OCI-M2 (cell line): ENCODE data around the gene MTA3.
"Not testable (repeated sequence)": the region's sequence is repeated elsewhere in the genome, so short reads cannot be mapped to it uniquely, and the experiment has no call there.

Experiments used
- DNase-seq: peaks from one replicate; lab custom pipeline; 2025; ENCODE audit not compliant: unreplicated experiment; lab: John Stamatoyannopoulos, UW

The MTA3 gene

DNA sequence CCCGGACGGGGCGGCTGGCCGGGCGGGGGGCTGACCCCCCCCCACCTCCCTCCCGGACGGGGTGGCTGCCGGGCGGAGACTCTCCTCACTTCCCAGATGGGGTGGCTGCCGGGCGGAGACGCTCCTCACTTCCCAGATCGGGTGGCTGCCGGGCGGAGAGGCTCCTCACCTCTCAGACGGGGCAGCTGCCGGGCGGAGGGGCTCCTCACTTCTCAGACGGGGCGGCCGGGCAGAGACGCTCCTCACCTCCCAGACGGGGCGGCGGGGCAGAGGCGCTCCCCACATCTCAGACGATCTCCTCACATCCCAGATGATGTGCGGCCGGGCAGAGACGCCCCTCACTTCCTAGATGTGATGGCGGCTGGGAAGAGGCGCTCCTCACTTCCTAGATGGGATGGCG is 37.7 kb downstream of the MTA3 start:
- not testable (repeated sequence) for DNase-seq

DNA sequence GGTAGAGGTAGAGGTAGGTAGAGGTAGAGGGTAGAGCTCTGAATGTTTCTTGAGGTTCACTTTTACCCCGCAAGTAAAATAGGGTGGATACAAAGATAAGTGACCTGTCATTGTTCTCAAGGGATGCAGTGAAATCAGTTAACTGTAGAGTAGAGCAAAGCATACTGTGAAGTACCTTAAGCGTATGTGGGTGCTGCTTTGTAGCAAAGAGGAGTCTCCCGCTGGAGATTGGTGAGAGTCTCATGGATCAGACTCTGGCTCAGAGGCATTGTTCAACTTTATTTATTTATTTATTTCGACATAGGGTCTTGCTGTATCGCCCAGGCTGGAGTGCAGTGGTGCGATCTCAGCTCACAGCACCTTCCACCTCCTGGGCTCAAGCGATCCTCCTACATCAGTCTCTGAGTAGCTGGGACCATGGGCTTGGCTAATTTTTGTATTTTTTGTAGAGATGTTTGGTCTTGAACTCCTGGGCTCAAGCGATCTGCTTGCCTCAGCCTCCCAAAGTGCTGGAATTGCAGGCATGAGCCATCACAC is 38.7 kb downstream of the MTA3 start:
- no peak for DNase-seq

DNA sequence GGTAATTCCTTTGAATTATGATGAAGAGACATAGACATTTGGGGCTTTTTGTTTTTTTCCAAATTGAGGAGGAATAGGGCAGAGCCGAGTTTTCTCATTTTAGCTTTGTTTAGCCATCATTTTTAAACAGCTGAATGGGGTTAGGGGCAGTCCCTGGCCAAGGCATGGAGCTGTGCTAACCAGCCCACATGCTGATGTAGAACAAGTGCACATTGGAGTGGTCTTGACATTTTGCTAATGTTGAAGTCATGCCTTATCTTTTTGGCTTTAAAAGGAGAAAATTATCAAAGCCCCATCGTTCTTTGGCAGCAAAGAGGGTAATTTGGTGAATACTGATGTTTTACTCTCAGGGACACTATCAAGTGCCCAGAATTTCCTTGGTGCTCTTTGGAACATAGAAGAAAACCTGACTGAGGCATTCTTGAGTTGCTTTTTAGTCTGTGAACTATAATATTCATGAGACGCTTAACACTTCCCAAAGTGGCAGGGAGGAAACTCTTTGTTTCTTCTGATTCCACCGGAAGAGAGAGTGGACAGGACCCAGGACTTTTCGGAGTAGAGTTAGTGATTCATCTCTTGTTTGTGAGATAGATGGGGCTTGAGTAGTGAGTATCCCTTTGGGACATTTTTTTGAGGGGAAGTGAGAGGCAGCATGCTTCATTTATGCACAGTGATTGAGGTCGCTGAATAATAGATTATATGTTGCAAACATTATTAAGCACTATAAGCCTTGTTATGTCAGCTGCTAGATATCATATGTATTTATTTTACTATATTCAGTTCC is 45.0 kb downstream of the MTA3 start:
- DNase-seq, result no peak

DNA sequence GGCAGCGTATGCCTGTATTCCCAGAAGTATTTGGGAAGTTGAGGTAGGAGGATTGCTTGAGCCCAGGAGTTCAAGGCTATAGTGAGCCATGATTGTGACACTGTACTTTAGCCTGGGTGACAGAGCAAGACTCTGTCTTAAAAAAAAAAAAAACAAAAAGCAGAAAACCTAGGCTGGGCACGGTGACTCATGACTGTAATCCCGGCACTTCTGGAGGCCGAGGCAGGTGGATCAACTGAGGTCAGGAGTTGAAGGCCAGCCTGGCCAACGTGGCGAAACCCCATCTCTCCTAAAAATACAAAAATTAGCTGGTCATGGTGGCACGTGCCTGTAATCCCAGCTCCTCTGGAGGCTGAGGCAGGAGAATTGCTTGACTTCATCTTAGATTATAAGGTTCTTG is 46.4 kb downstream of the MTA3 start:
- no peak for DNase-seq

DNA sequence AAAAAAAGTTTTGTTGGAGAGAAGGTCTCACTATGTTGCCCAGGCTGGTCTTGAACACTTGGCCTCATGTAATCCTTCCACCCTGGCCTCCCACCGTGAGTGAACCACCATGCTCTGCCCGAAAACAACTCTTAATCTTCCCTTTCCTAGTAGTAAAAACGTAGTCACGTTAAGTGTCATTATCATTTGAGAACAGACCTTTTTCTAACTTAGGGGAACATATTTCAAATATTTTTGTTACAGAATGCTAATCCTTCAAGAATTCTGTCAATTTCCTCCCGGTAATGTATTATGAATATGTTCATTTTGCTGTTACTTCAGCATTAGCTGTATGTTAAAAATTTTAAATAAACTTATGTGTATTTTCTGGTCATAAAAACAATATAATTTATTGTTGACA is 49.7 kb downstream of the MTA3 start:
- no peak for DNase-seq

DNA sequence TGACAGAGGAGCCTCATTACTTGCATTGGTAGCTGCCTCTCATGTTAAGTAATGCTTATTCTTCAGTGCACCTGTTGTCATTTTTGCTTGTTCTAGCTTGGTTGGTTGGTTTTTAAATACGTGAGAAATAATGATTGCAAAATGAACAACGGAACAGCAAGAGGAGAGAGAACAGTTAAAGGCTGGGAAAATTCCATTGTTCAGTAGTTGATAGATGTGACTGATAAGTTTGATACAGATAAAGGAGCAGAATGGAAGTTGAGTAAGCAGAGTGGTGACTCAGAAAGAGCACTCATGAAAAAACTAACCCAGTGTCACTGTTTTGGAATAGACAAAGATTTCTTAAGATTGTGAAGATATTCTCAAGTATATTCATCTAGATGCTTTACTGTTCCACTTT is 50.5 kb downstream of the MTA3 start:
- DNase-seq, result no peak

DNA sequence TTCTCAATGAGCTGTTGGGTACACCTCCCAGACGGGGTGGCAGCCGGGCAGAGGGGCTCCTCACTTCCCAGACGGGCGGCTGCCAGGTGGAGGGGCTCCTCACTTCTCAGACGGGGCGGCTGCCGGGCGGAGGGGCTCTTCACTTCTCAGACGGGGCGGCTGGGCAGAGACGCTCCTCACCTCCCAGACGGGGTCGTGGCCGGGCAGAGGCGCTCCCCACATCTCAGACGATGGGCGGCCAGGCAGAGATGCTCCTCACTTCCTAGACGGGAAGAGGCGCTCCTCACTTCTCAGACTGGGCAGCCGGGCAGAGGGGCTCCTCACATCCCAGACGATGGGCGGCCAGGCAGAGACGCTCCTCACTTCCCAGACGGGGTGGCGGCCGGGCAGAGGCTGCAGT is 53.2 kb downstream of the MTA3 start:
- DNase-seq, result not testable (repeated sequence)

DNA sequence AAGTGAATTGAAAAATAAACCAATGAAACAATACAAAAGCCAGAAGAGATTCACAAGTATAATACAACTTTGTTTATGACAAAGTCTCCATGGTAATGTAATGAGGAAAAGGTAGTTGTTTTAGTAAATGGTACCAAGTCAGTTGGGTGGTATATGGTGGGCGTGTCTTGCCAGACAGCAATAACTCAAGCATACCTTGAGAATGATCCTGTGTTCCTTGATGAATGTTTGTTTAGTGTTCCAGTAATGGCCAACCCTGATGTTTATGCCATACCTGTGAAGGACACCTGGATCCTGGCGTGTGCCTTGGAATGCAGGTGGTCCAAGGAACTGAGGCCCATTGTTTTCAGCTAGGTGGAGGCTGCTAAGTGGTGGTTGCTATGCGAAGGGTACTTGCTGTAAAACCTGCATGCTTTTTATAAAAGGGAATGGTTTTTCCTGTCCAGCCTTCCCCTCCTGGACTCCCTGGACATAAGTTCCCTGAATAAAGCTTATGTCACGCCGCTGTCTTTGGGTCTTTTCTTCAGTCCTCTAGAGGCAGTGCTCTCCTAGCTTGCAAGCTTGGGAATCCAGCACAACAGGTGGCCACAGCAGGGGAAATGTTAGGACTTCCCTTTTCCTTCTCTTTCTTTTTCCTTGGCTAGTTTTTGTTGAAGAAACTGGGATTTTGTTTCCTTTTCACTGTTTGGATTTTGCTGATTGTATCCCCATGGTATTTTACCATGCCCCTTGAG is 54.7 kb downstream of the MTA3 start:
- DNase-seq, result no peak

DNA sequence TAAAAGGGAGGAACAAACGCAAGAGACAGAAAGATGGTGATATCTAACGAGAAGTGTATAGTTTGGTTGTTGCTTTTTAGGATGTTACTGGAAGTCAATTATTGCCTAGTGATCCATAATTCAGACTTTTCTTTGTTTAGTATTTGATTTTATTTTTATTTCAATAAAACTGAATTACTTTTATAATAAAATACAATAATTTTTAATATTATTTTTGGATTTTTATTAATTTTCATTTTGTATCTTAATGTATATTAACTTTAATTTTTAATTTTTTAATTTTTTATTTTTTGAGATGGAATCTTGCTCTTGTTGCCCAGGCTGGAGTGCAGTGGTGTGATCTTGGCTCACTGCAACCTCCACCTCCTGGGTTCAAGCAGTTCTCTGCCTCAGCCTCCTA is 55.6 kb downstream of the MTA3 start:
- no peak for DNase-seq

DNA sequence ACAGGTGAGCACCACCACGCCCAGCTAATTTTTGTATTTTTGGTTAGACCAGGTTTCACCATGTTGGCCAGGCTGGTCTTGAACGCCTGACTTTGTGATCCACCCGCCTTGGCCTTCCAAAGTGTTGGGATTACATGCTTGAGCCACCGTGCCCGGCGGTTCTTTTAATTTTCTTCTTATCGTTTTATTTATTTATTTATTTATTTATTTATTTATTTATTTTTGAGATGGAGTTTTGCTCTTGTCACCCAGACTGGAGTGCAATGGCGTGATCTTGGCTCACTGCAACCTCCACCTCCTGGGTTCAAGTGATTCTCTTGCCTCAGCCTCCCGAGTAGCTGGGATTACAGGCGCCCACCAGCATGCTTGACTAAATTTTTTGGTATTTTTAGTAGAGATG is 59.6 kb downstream of the MTA3 start:
- DNase-seq, result not testable (repeated sequence)

DNA sequence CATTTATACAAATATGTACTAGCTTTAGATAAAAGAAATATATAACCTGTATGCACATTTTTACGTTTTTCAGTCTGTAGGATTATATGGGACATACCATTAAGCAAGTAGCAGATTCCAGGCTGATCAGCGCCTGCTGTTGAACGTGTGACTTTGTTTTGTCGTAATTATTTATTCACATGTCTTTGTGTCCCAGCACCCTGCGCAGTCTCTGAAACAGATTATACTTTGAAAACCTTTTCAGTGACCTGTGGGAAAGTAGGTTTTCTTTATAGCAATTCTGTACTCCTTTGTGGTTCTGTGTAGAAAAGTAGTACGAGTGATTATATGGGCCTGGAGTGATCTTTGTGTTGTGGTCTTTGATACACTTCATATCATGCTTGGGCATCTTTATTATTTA is 68.5 kb downstream of the MTA3 start:
- no peak for DNase-seq

DNA sequence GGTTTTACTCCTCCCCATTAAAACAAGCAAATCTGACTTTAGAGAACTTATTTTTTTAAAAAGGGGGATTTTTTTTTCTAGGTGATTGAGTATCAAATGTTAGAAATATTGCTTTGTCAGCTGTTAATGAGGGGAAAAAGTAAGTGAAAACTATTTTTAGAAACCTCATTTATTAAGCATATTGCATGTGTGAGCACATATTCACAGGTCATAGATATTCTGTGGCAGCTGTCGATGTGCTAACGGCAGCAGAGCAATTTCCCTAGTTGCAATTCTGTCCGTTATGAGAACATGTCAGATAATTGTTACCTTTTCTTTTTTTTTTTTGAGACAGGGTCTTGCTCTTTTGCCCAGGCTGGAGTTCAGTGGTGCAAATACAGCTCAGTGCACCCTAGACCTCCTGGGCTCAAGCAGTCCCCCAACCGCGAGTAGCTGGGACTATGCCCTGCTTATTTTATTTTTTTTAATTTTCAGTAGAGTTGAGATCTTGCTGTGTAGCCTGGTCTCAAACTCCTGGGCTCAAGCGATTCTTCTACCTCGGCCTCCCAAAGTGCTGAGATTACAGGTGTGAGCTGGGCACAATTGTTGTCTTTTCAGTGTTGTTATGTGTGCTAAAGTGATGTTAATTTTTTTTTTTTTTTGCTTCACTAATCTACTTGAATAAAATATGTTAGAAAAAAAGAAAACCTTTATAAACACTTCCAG is 69.8 kb downstream of the MTA3 start:
- no peak for DNase-seq

DNA sequence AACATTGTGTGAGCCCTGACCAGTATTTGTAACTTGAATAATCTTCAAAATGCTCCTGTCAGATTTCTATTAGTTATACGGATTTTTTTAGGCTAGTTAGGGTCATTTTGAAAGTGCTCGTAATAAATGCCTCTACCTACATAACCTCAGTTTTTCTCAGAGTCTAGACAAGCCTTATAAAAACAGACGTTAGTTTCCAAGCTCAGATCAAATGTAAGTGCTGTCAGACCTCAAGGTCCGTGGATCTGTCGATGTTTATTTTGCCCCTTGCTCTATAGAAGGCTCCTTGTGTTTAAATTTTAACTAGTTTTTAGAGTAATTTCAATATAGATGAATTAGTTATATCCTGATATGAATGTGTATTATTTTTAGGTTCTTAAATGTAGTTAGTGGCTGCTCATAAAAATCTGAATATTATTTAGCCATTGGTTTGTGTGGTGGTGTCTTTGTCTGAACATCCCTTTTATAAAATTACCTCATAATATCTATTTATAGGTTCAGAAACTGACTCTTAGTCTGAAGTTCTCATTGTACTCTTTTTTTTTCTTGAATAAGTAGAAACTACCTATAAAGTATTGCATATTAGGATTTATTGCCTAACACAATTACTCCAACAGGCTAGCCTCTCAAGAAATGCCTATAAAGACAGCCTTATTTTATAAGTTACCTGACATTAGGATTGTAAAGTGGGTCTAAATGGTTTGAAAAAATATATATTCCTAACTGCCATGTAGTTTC is 71.1 kb downstream of the MTA3 start:
- DNase-seq, result no peak

DNA sequence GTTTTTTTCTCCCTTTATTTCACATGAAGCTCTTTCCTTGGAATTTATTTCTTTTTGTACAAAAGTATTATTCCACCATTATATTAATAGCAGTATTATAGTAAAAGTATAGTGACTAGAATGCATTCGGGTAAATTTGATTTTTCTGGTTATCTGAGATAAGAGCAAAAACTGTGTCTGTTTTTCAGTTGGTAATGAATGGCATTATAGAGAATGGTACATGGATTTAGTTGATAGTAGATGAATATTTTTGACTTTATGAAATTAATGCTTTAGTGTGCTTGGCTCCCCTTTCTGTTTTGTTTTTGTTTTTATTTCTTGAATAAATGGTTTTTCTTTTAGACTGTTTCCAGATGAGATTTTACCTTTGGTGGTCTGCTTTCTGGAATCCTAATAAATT is 71.8 kb downstream of the MTA3 start:
- DNase-seq, result no peak

DNA sequence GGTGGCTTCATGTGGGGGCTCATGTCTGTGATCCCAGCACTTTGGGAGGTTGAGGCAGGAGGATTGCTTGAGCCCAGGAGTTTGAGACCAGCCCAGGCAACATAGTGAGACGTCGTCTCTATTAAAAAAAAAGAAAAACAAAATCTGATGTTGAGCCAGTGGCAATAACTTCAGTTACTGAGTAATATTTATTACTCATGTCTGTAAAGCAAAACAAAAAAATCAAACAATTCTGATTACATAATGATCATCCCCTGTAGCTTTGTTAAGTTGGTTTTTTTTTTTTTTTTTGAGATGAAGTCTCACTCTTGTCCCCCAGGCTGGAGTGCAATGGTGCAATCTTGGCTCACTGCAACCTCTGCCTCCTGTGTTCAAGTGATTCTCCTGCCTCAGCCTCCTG is 73.9 kb downstream of the MTA3 start:
- DNase-seq, result not testable (repeated sequence)

DNA sequence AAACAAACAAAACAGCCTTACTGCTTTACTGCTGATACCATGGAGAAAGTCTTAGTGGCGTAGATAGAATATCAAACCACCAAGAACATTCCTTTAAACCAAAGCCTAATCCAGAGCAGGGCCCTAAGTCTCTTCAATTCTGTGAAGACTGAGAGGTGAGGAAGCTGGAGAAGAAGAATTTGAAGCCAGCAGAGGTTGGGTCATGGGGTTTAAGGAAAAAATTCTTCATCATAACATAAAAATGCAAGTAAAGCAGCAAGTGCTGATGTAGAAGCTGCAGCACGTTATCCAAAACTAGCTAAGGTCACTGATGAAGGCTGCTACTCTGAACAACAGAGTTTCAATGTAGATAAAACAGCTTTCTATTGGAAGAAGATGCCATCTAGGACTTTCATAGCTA is 77.1 kb downstream of the MTA3 start:
- no peak for DNase-seq

DNA sequence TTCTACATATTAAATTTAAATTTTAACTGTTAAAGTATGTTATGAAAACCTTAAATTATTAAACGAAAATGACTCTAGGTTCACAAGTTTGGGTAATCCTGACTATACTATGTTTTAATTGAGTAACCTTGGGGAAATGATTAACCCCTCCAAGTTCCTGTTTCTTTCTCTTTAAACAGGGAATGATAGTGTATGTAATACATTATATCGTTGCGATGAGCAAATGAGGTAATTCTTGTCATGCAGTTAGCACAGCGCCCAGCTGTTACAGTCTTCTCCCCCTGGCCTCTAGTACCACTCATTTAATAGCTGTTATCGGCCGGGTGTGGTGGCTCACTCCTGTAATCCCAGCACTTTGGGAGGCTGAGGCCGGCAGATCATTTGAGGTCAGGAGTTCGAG is 80.4 kb downstream of the MTA3 start:
- no peak for DNase-seq

DNA sequence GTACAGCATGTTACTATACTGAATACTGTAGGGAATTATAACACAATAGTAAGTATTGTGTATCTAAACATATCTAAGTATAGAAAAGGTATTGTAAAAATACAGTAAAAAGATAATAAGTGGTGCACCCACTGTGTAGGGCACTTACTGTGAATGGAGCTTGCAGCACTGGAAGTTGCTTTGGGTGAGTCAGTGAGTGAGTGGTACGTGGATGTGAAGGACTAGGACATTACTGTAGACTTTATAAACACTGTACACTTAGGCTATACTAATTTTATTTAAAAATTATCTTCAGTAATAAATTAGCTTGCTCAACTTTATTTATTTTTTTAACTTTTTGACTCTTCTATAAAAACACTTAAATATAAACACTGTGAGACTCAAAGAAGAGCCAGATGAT is 82.6 kb downstream of the MTA3 start:
- DNase-seq, result no peak

DNA sequence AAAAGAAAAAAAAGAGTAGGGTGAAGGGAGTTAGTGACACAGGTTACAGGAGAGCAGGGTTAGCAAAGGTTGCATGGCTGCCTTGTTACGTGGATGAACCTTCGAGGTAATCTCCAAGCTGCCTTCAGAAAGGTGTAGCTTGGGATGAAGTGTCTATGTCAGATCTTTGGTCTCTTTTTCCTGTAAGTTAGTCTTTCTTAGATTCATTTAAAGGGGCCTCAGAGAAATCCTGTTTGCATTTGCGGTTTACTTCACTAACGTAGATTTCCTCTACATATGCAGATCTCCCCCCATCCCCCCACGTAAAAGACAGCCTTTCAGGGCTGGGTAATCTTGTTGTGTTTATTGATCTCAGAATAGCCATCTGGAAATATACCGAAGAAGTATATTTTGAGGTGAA is 83.7 kb downstream of the MTA3 start:
- DNase-seq, result no peak

DNA sequence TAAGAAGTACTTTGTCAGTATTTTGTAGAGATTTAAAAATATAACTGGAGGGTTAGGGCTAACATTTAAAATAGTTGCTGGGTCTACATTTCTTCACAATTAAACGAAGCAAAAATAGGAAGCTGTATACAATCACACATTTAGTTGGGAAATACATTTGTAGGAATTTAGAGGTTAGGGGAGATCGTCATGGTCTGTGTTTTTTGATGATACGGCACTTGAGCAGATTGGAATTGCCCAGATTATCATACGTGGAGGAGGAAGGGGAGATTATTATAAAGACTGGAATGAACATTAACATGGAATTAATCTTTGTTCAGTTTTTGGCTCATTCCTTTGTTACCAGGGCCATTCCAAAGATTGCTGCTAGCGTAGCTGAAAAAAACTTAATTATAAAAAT is 84.6 kb downstream of the MTA3 start:
- no peak for DNase-seq

DNA sequence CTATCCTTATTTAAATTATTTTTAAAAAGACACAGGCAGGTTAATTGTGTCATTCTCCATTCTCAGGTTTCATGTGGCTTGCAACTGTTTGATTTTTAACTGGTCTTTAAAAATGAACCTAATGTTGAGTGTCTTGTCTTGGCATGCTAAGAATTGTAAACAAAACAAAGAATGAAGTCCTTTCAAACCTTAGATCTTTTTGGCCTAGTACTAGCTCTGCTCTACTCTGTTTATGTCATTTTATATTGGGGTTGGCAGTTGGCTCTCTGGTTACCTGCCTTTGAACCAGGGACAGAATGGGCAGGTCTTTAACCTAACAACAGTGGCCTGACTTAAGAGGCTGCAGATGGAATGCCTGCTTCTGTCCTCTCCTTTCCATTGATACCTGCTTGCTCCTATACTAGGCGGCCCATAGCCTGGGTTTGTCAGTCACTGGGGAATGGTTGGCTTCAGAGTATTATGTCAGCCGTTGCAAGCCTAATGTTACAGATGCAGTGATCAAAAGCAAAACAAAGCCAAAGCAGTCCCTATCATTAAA is 85.5 kb downstream of the MTA3 start:
- DNase-seq, result no peak
